ENCODE results near the gene NTPCR. TPM values are rescaled to one million over a fixed set of nuclear protein-coding genes. Genes with fewer than 3 reads are reported as not detected.

The NTPCR gene
- total RNA-seq, 4 donors from 2014 or later, result 13.5 to 53.3 (median 37.2) TPM

DNA sequence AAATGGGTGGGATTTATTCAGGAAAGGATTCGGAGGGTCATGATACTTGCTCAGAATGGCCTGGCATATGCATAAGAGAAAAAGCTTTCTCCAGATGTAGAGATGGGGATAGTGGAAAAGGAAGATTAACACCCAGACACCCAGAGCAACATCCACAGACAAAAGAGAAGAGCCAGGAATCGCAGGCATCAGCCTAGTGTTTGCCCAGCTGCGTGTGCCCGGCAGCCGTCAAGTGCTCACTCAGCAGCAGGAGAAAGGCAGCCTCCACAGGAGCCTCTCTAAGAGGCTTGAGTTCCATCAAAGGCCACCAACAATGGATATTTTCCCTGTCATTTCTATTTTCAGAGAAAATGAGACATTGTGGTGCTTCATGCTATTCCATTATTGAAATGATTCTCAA, 54.7 kb downstream of the NTPCR start:
- 92 to 96% methylated on average over 4 to 5 of the region's 5 CpGs for WGBS, 2 donors (ENCODE audit: low coverage in 1 of 2)
- intact Hi-C loops (cut with DNase I; ENCODE audit: low total_unique reads), result no loop called here

DNA sequence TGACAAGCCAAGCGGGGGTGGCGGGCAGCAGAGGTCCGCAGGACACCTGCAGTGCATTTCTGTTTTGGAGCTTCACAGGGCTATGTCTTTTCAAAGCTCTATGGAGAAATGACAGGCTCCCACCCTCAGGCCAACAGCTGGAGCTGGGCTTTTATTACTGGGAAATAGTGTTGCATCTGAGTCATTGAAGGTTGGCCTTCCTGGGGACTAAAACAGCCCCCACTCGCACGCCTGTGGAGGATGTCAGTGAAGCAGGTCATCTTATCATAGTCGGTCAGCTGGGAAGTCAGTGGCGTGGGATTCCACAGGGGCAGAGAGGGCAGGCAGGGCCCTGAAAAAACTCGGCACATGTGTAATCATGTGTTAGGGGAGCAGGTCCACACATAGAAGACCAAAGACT, 55.3 kb downstream of the NTPCR start:
- in situ Hi-C loops (cut with MboI; ENCODE audit: low pct_ligation_motif_present in 1 of 4, low pct_unique_long_range_greater_than_20kb in 1 of 4, low sequenced_read_pairs in 3 of 4), result no loop called here
- TF ChIP-seq, protein P1, sequence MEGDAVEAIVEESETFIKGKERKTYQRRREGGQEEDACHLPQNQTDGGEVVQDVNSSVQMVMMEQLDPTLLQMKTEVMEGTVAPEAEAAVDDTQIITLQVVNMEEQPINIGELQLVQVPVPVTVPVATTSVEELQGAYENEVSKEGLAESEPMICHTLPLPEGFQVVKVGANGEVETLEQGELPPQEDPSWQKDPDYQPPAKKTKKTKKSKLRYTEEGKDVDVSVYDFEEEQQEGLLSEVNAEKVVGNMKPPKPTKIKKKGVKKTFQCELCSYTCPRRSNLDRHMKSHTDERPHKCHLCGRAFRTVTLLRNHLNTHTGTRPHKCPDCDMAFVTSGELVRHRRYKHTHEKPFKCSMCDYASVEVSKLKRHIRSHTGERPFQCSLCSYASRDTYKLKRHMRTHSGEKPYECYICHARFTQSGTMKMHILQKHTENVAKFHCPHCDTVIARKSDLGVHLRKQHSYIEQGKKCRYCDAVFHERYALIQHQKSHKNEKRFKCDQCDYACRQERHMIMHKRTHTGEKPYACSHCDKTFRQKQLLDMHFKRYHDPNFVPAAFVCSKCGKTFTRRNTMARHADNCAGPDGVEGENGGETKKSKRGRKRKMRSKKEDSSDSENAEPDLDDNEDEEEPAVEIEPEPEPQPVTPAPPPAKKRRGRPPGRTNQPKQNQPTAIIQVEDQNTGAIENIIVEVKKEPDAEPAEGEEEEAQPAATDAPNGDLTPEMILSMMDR (IDR thresholded peaks at IDR 0.05), result no peak
- no peak for TF ChIP-seq POLR2A (IDR thresholded peaks at IDR 0.05)
- no peak for TF ChIP-seq POLR2AphosphoS5 (IDR thresholded peaks at IDR 0.05)
- TF ChIP-seq EP300 (IDR thresholded peaks at IDR 0.05; ENCODE audit: low read depth), result no peak
- no peak overlapping the region for H3K4me3 ChIP-seq

More for the DNA sequence above, 54.7 kb downstream of the NTPCR start:
- H3K4me3 ChIP-seq, result no peak overlapping the region
- H3K4me1 ChIP-seq, result no peaks in the 10 kb centered on the region
- H3K36me3 ChIP-seq, result no peaks in the 10 kb centered on the region
- H3K9me3 ChIP-seq, result no peaks in the 10 kb centered on the region
- in situ Hi-C loops (cut with MboI; ENCODE audit: low pct_ligation_motif_present in 1 of 4, low pct_unique_long_range_greater_than_20kb in 1 of 4, low sequenced_read_pairs in 3 of 4), result no loop called here
- no peak for TF ChIP-seq POLR2AphosphoS5 (IDR thresholded peaks at IDR 0.05)
- no peak for TF ChIP-seq POLR2A (IDR thresholded peaks at IDR 0.05)
- no peak for TF ChIP-seq EP300 (IDR thresholded peaks at IDR 0.05; ENCODE audit: low read depth)
- TF ChIP-seq, protein P1 (IDR thresholded peaks at IDR 0.05), result no peak
- no peak overlapping the region for H3K27ac ChIP-seq
- no peaks in the 10 kb centered on the region for H3K27me3 ChIP-seq
- DNase-seq, result no peak

DNA sequence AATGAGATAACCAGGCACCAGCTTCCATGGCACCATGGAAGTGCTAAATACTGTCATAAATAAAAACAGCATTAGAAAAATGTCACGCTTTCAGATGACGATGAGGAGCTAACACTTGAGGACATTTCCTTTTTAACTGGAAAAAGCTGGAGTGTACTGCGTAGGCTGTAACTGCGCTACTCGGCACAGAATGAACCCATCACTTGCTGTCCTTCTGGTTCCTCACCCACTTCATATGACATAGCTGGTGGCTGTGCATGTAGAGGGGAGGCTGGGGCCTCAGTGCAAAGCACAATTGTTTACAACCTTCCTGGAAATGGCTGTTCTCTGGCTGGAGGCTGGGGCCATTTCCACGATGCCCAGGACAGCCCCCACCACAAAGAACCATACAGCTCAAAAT, 55.7 kb downstream of the NTPCR start:
- no peaks in the 10 kb centered on the region for H3K4me1 ChIP-seq
- in situ Hi-C loops (cut with MboI; ENCODE audit: low pct_ligation_motif_present in 1 of 4, low pct_unique_long_range_greater_than_20kb in 1 of 4, low sequenced_read_pairs in 3 of 4) (no loop called here), intact Hi-C loops (cut with DNase I; ENCODE audit: low total_unique reads) (no loop called here)
- no peak for DNase-seq
- no peak for TF ChIP-seq POLR2AphosphoS5 (IDR thresholded peaks at IDR 0.05)
- TF ChIP-seq, protein P1 (IDR thresholded peaks at IDR 0.05), result no peak
- no peak for TF ChIP-seq POLR2A (IDR thresholded peaks at IDR 0.05)
- TF ChIP-seq EP300 (IDR thresholded peaks at IDR 0.05; ENCODE audit: low read depth), result no peak
- 62 to 81% methylated on average over 3 to 6 of the region's 6 CpGs for WGBS, 2 donors (ENCODE audit: low coverage in 1 of 2)
- H3K27me3 ChIP-seq, result no peaks in the 10 kb centered on the region
- no peak overlapping the region for H3K4me3 ChIP-seq
- no peaks in the 10 kb centered on the region for H3K9me3 ChIP-seq
- no peak overlapping the region for H3K27ac ChIP-seq
- H3K36me3 ChIP-seq, result no peaks in the 10 kb centered on the region

More for the DNA sequence above, 55.3 kb downstream of the NTPCR start:
- no peak overlapping the region for H3K27ac ChIP-seq
- WGBS, 2 donors (ENCODE audit: low coverage in 1 of 2), result 92% methylated on average over 8 of the region's 8 CpGs; no CpG with 5 or more reads in 1 of the 2 donors
- no peaks in the 10 kb centered on the region for H3K36me3 ChIP-seq
- H3K4me1 ChIP-seq, result no peaks in the 10 kb centered on the region
- no peak for DNase-seq
- intact Hi-C loops (cut with DNase I; ENCODE audit: low total_unique reads), result no loop called here
- H3K9me3 ChIP-seq, result no peaks in the 10 kb centered on the region
- no peaks in the 10 kb centered on the region for H3K27me3 ChIP-seq

DNA sequence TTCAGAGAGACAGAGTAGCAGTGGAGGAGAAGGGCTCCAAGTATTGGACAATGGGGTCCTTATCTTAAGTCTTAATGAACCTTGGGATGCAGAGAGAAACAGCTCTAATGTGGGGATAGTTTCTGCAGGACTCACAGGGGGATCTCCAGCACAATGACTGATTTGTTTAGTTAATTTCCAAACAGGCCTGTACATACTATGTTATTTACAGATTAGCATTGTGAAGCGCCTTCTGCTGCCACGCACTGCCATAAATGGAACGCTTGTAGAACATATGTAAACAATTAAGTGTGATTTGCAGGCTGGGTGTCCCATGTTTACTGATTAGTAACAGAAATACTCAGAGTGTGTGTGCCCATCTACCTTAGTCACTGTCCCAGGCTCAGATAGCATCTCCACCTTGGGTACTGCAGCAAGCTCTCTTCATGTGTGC, 56.1 kb downstream of the NTPCR start:
- H3K36me3 ChIP-seq, result no peaks in the 10 kb centered on the region
- H3K27me3 ChIP-seq, result no peaks in the 10 kb centered on the region
- no peak overlapping the region for H3K4me3 ChIP-seq
- intact Hi-C loops (cut with DNase I; ENCODE audit: low total_unique reads) (no loop called here), in situ Hi-C loops (cut with MboI; ENCODE audit: low pct_ligation_motif_present in 1 of 4, low pct_unique_long_range_greater_than_20kb in 1 of 4, low sequenced_read_pairs in 3 of 4) (no loop called here)
- no peak for TF ChIP-seq EP300 (IDR thresholded peaks at IDR 0.05; ENCODE audit: low read depth)
- TF ChIP-seq, protein P1 (IDR thresholded peaks at IDR 0.05), result no peak
- no peak for TF ChIP-seq POLR2A (IDR thresholded peaks at IDR 0.05)
- no peak for TF ChIP-seq POLR2AphosphoS5 (IDR thresholded peaks at IDR 0.05)
- no peaks in the 10 kb centered on the region for H3K4me1 ChIP-seq
- WGBS, 2 donors (ENCODE audit: low coverage in 1 of 2), result 82% methylated on average over 3 of the region's 3 CpGs; no CpG with 5 or more reads in 1 of the 2 donors
- no peaks in the 10 kb centered on the region for H3K9me3 ChIP-seq
- DNase-seq, result no peak
- no peak overlapping the region for H3K27ac ChIP-seq

Measured in transverse colon (tissue), 4 donors.